Trophoblast cell (in vitro differentiated cells and primary cell): ENCODE measurements around the gene EPB41L2.

Experiments
- DNase-seq, 2 donors: peaks; one replicate each; pipeline ENCODE4 v3.0.0-alpha.2; 2016
- H2AFZ ChIP-seq: 2 replicates; pipeline ENCODE4 v1.6.1; 2013; ENCODE audit warnings: low read length, moderate library complexity, mild to moderate bottlenecking; ENCODE audit not compliant: insufficient read depth, poor library complexity
- H2AK5ac ChIP-seq: 2 replicates; pipeline ENCODE4 v1.6.1; 2013; ENCODE audit warnings: mild to moderate bottlenecking, low read length
- H2BK120ac ChIP-seq: 2 replicates; pipeline ENCODE4 v1.6.1; 2013; ENCODE audit warnings: low read length, mild to moderate bottlenecking, moderate library complexity; ENCODE audit not compliant: insufficient read depth, poor library complexity
- H2BK12ac ChIP-seq: 2 replicates; pipeline ENCODE4 v1.6.1; 2013; ENCODE audit warnings: mild to moderate bottlenecking, low read length, moderate library complexity
- H2BK5ac ChIP-seq: 2 replicates; pipeline ENCODE4 v1.6.1; 2013; ENCODE audit warnings: low read length, low read depth, moderate library complexity, mild to moderate bottlenecking; ENCODE audit not compliant: poor library complexity
- H3K14ac ChIP-seq: 2 replicates; pipeline ENCODE4 v1.6.1; 2013; ENCODE audit warnings: mild to moderate bottlenecking, low read length
- H3K18ac ChIP-seq: 2 replicates; pipeline ENCODE4 v1.6.1; 2013; ENCODE audit warnings: mild to moderate bottlenecking, low read length
- H3K23ac ChIP-seq: 2 replicates; pipeline ENCODE4 v1.6.1; 2013; ENCODE audit warnings: low read length
- H3K27ac ChIP-seq: 2 replicates; pipeline ENCODE4 v1.5.1; 2013; ENCODE audit warnings: low read depth, mild to moderate bottlenecking, inconsistent platforms, low read length, moderate library complexity
- H3K27me3 ChIP-seq: 2 replicates; pipeline ENCODE4 v1.6.1; 2013; ENCODE audit warnings: inconsistent platforms, mild to moderate bottlenecking, low read length, moderate library complexity; ENCODE audit not compliant: insufficient read depth
- H3K36me3 ChIP-seq, 2 experiments: 1 replicate in 1 of 2; 2 replicates in 1 of 2; pipeline ENCODE4 v1.6.1; 2013; ENCODE audit warnings: low read length in 2 of 2, mild to moderate bottlenecking in 2 of 2, moderate library complexity in 1 of 2; ENCODE audit not compliant: insufficient read depth in 2 of 2, control insufficient read depth in 1 of 2
- H3K4ac ChIP-seq: 2 replicates; pipeline ENCODE4 v1.6.1; 2013; ENCODE audit warnings: low read depth, mild to moderate bottlenecking, low read length, moderate library complexity
- H3K4me1 ChIP-seq, 2 experiments: 1 replicate in 1 of 2; 2 replicates in 1 of 2; pipeline ENCODE4 v1.6.1; 2013; ENCODE audit warnings: low read length in 2 of 2, mild to moderate bottlenecking in 2 of 2, moderate library complexity in 1 of 2; ENCODE audit not compliant: insufficient read depth in 2 of 2, control insufficient read depth in 1 of 2
- H3K4me2 ChIP-seq: 2 replicates; pipeline ENCODE4 v1.6.1; 2013; ENCODE audit warnings: inconsistent platforms, mild to moderate bottlenecking, low read length, moderate library complexity
- H3K4me3 ChIP-seq: 2 replicates; pipeline ENCODE4 v1.5.1; 2013; ENCODE audit warnings: mild to moderate bottlenecking, low read depth, low read length, inconsistent platforms
- H3K79me1 ChIP-seq: one replicate; pipeline ENCODE4 v1.6.1; 2013; ENCODE audit warnings: low read length
- H3K79me2 ChIP-seq: 2 replicates; pipeline ENCODE4 v1.6.1; 2013; ENCODE audit warnings: low read length, mild to moderate bottlenecking; ENCODE audit not compliant: control insufficient read depth, insufficient read depth, poor library complexity
- H3K9ac ChIP-seq: 2 replicates; pipeline ENCODE4 v1.6.1; 2013; ENCODE audit warnings: mild to moderate bottlenecking, low read length
- H3K9me3 ChIP-seq: 2 replicates; pipeline ENCODE4 v1.6.1; 2013; ENCODE audit warnings: low read depth, mild to moderate bottlenecking, control low read depth, inconsistent platforms, low read length; ENCODE audit not compliant: insufficient read depth
- H4K12ac ChIP-seq: 2 replicates; pipeline ENCODE4 v1.6.1; 2013; ENCODE audit warnings: low read depth, mild to moderate bottlenecking, low read length, moderate library complexity
- H4K8ac ChIP-seq: 2 replicates; pipeline ENCODE4 v1.6.1; 2013; ENCODE audit warnings: low read depth, mild to moderate bottlenecking, low read length, moderate library complexity
- H4K91ac ChIP-seq: one replicate; pipeline ENCODE4 v1.6.1; 2013; ENCODE audit warnings: low read depth, mild to moderate bottlenecking, low read length, moderate library complexity
- WGBS: extraction: QIAGEN DNeasy Blood & Tissue Kit; methylation state at CpG from one replicate; pipeline ENCODE4 v1.1.7; 2013; ENCODE audit warnings: missing lambda C conversion rate; ENCODE audit not compliant: insufficient read length, insufficient coverage; ENCODE audit errors: extremely low coverage; 5-methylcytosine and 5-hydroxymethylcytosine counted together

Gene EPB41L2

GRCh38 chr6:131048933-131049515 lies 14.0 kb downstream of the EPB41L2 start:
- no peak overlapping the region for H4K91ac ChIP-seq
- H3K27ac ChIP-seq, result no peak overlapping the region
- no peak overlapping the region for H3K4ac ChIP-seq
- H3K14ac ChIP-seq, result no peak overlapping the region
- H2BK5ac ChIP-seq, result no peak overlapping the region
- H3K4me3 ChIP-seq, result no peak overlapping the region
- H3K18ac ChIP-seq, result no peak overlapping the region
- no peak overlapping the region for H4K12ac ChIP-seq
- peaks cover 3% of the 10 kb centered on the region for H3K9me3 ChIP-seq
- H3K4me2 ChIP-seq, result no peak overlapping the region
- no peak overlapping the region for H2BK120ac ChIP-seq
- H4K8ac ChIP-seq, result no peak overlapping the region
- H3K79me1 ChIP-seq, result no peaks in the 10 kb centered on the region
- H2AK5ac ChIP-seq, result no peak overlapping the region
- no peak for DNase-seq
- no peak overlapping the region for H2AFZ ChIP-seq
- H3K36me3 ChIP-seq, result peaks cover 2 to 3% of the 10 kb centered on the region in 2 experiments
- no peak overlapping the region for H3K9ac ChIP-seq
- no CpG with 5 or more reads among the region's 4 CpGs for WGBS
- no peak overlapping the region for H3K23ac ChIP-seq
- no peaks in the 10 kb centered on the region for H3K27me3 ChIP-seq
- H3K79me2 ChIP-seq, result peaks cover 2% of the 10 kb centered on the region
- H3K4me1 ChIP-seq, result no peaks in the 10 kb centered on the region
- H2BK12ac ChIP-seq, result no peak overlapping the region

- Histone ChIP-seq H3K27ac (no peak overlapping the region), H3K9me3 (no peaks in the 10 kb centered on the region), H2BK12ac (no peak overlapping the region), H3K14ac (no peak overlapping the region), H2BK5ac (no peak overlapping the region), H3K9ac (no peak overlapping the region), H3K4me1 (no peaks in the 10 kb centered on the region), H3K79me2 (peaks cover 2% of the 10 kb centered on the region), H3K27me3 (no peaks in the 10 kb centered on the region), H3K18ac (no peak overlapping the region), H3K79me1 (no peaks in the 10 kb centered on the region), H4K8ac (no peak overlapping the region), H2AFZ (no peak overlapping the region), H4K12ac (no peak overlapping the region), H3K4me2 (no peak overlapping the region), H3K4ac (no peak overlapping the region), H3K36me3 (peaks cover 0 to 1% of the 10 kb centered on the region in 2 experiments), H3K23ac (no peak overlapping the region), H2BK120ac (no peak overlapping the region), H2AK5ac (no peak overlapping the region), H4K91ac (no peak overlapping the region), H3K4me3 (no peak overlapping the region)
- DNase-seq, result no peak
- no CpG with 5 or more reads among the region's 5 CpGs for WGBS
Measured at GRCh38 chr6:131048459-131048858, 14.6 kb downstream of the EPB41L2 start.

GRCh38 chr6:131045139-131045538 lies 17.9 kb downstream of the EPB41L2 start:
- H3K9ac ChIP-seq, result no peak overlapping the region
- no peak overlapping the region for H3K27ac ChIP-seq
- H2AK5ac ChIP-seq, result no peak overlapping the region
- no peaks in the 10 kb centered on the region for H3K27me3 ChIP-seq
- H3K18ac ChIP-seq, result no peak overlapping the region
- H3K79me1 ChIP-seq, result no peaks in the 10 kb centered on the region
- peaks cover 2% of the 10 kb centered on the region for H3K79me2 ChIP-seq
- no peak overlapping the region for H3K23ac ChIP-seq
- no peak overlapping the region for H3K14ac ChIP-seq
- no peak overlapping the region for H2BK5ac ChIP-seq
- no peak for DNase-seq
- no peak overlapping the region for H4K91ac ChIP-seq
- H3K4me1 ChIP-seq, result no peaks in the 10 kb centered on the region
- no peak overlapping the region for H3K4ac ChIP-seq
- WGBS, result no CpG with 5 or more reads among the region's 2 CpGs
- H3K36me3 ChIP-seq, result no peaks in the 10 kb centered on the region
- no peak overlapping the region for H2BK12ac ChIP-seq
- H3K4me2 ChIP-seq, result no peak overlapping the region
- no peak overlapping the region for H4K12ac ChIP-seq
- H4K8ac ChIP-seq, result no peak overlapping the region
- no peak overlapping the region for H2BK120ac ChIP-seq
- no peak overlapping the region for H3K4me3 ChIP-seq
- H3K9me3 ChIP-seq, result no peaks in the 10 kb centered on the region
- H2AFZ ChIP-seq, result no peak overlapping the region

DNA sequence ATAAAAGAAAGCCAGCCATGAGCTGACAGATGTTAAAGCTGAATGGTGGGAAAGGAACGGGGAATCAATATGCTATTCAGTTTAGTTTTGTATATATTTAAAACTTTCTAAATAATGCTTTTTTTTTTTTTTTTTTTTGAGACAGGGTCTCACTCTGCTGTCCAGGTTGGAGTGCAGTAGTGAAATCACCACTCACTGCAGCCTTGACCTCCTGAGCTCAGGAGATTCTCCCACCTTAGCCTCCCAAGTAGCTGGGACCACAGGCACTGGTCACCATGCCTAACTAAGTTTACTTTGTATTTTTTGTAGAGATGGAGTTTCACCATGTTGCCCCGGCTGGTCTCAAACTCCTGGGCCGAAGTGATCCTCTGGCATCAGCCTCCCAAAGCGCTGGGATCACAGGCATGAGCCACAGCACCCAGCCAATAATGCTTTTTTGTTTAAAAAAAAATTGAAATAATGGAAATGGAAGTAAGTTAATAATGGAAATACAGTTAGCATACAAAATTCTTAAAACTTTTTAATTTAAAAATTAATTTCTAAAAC lies 19.1 kb downstream of the EPB41L2 start:
- Histone ChIP-seq H3K4ac (no peak overlapping the region), H3K4me2 (no peak overlapping the region), H3K4me1 (no peaks in the 10 kb centered on the region), H3K27me3 (no peaks in the 10 kb centered on the region), H3K9ac (no peak overlapping the region), H2AK5ac (no peak overlapping the region), H2BK120ac (no peak overlapping the region), H2BK5ac (no peak overlapping the region), H3K14ac (no peak overlapping the region), H3K79me2 (peaks cover 2% of the 10 kb centered on the region), H3K79me1 (no peaks in the 10 kb centered on the region), H4K91ac (no peak overlapping the region), H2AFZ (no peak overlapping the region), H3K23ac (no peak overlapping the region), H3K4me3 (no peak overlapping the region), H3K18ac (no peak overlapping the region), H4K8ac (no peak overlapping the region), H2BK12ac (no peak overlapping the region), H3K36me3 (no peaks in the 10 kb centered on the region), H3K27ac (no peak overlapping the region), H4K12ac (no peak overlapping the region), H3K9me3 (no peaks in the 10 kb centered on the region)
- WGBS, result no CpG with 5 or more reads among the region's 4 CpGs
- no peak for DNase-seq
